ENCODE results near the gene EPYC.

EPYC gene

GRCh38 chr12:90959538-90960139 lies 45.1 kb downstream of the EPYC start:
- intact Hi-C loops (cut with DNase I), result no loop called here
- DNase-seq, result peak in 1 of 10 donors; percentile 26

GRCh38 chr12:90959032-90959431 lies 45.7 kb downstream of the EPYC start:
- no peak for DNase-seq

GRCh38 chr12:90958347-90958746 lies 46.4 kb downstream of the EPYC start:
- intact Hi-C loops (cut with DNase I), result no loop called here
- DNase-seq, result no peak

More at GRCh38 chr12:90959032-90959431, 45.7 kb downstream of the EPYC start:
- intact Hi-C loops (cut with DNase I), result no loop called here

- intact Hi-C loops (cut with DNase I), result no loop called here
- peak in 3 of 10 donors; percentile 28 to 75 (median 73) for DNase-seq
These were observed 49.9 kb downstream of the EPYC start, which contains the start of gene CCER1 for GRCh38 chr12:90954921-90955320. TSS of gene CCER1 (minus strand) at chr12:90955176. CDS start at chr12:90954742, 434 bp downstream.

- peak in 3 of 10 donors; percentile 55 to 69 (median 67) for DNase-seq
- intact Hi-C loops (cut with DNase I), result no loop called here
These were observed 50.3 kb downstream of the EPYC start for GRCh38 chr12:90954428-90954827.

- peak in 2 of 10 donors; percentile 70 to 80 for DNase-seq
- intact Hi-C loops (cut with DNase I), result no loop called here
These were observed 50.8 kb downstream of the EPYC start for GRCh38 chr12:90953956-90954421.

GRCh38 chr12:90951432-90952105 lies 53.2 kb downstream of the EPYC start:
- no peak for DNase-seq

GRCh38 chr12:90947869-90948268 lies 56.9 kb downstream of the EPYC start:
- intact Hi-C loops (cut with DNase I), result no loop called here
- no peak for DNase-seq

More at GRCh38 chr12:90951432-90952105, 53.2 kb downstream of the EPYC start:
- intact Hi-C loops (cut with DNase I), result no loop called here

- DNase-seq, result no peak
These were observed 59.6 kb downstream of the EPYC start for GRCh38 chr12:90945070-90945649.

GRCh38 chr12:90943255-90943654 lies 61.5 kb downstream of the EPYC start:
- intact Hi-C loops (cut with DNase I), result no loop called here
- DNase-seq, result no peak

More at GRCh38 chr12:90945070-90945649, 59.6 kb downstream of the EPYC start:
- intact Hi-C loops (cut with DNase I), result no loop called here

GRCh38 chr12:90940872-90941499 lies 63.8 kb downstream of the EPYC start:
- intact Hi-C loops (cut with DNase I), result no loop called here
- DNase-seq, result no peak

GRCh38 chr12:90939382-90939781 lies 65.4 kb downstream of the EPYC start:
- DNase-seq, result no peak
- intact Hi-C loops (cut with DNase I), result loop anchor here (10.0 kb wide), 1 partner anchor 1395 kb away; no protein-coding TSS in a partner anchor

- no peak for DNase-seq
- intact Hi-C loops (cut with DNase I), result loop anchor here (10.0 kb wide), 1 partner anchor 1394 kb away; no protein-coding TSS in a partner anchor
These were observed 66.3 kb downstream of the EPYC start for GRCh38 chr12:90938451-90938850.

- DNase-seq, result no peak
- intact Hi-C loops (cut with DNase I), result loop anchor here (10.0 kb wide), 1 partner anchor 1393 kb away; no protein-coding TSS in a partner anchor
These were observed 67.1 kb downstream of the EPYC start for GRCh38 chr12:90937651-90938050.

GRCh38 chr12:90936230-90937005 lies 68.4 kb downstream of the EPYC start:
- intact Hi-C loops (cut with DNase I), result loop anchor here (10.0 kb wide), 1 partner anchor 1392 kb away; no protein-coding TSS in a partner anchor
- DNase-seq, result peak in 2 of 10 donors; percentile 50 to 59

GRCh38 chr12:90925562-90925961 lies 79.2 kb downstream of the EPYC start:
- intact Hi-C loops (cut with DNase I), result no loop called here
- DNase-seq, result no peak

- intact Hi-C loops (cut with DNase I), result no loop called here
These were observed 80.4 kb downstream of the EPYC start for GRCh38 chr12:90924406-90924805.

GRCh38 chr12:90922145-90922627 lies 82.6 kb downstream of the EPYC start:
- intact Hi-C loops (cut with DNase I), result no loop called here
- no peak for DNase-seq

More at GRCh38 chr12:90924406-90924805, 80.4 kb downstream of the EPYC start:
- DNase-seq, result no peak

GRCh38 chr12:90921536-90921935 lies 83.2 kb downstream of the EPYC start:
- DNase-seq, result peak in 1 of 10 donors; percentile 46
- intact Hi-C loops (cut with DNase I), result no loop called here

- no peak for DNase-seq
- intact Hi-C loops (cut with DNase I), result no loop called here
These were observed 84.5 kb downstream of the EPYC start for GRCh38 chr12:90920222-90920621.
